ENCODE data around the gene HCST.
"Not testable (repeated sequence)": the region's sequence is repeated elsewhere in the genome, so short reads cannot be mapped to it uniquely, and the experiment has no call there.

HCST gene

GRCh38 chr19:35899547-35900214, 2.6 kb upstream of the HCST start:
- Histone ChIP-seq H3K4me1 (ENCODE audit: control insufficient read depth, insufficient read depth, low read length) (peaks cover 17% of the 10 kb centered on the region), H3K27me3 (ENCODE audit: control insufficient read depth, insufficient read depth, low read length) (no peaks in the 10 kb centered on the region), H3K36me3 (ENCODE audit: control insufficient read depth, insufficient read depth, low read length) (no peaks in the 10 kb centered on the region), H3K4me3 (ENCODE audit: low read length) (peak overlapping the region; percentile 87), H3K9me3 (ENCODE audit: control insufficient read depth, low read length) (no peaks in the 10 kb centered on the region), H3K9ac (ENCODE audit: low read length) (peak overlapping the region; percentile 84)

- Histone ChIP-seq H3K27me3 (ENCODE audit: control insufficient read depth, insufficient read depth, low read length) (no peaks in the 10 kb centered on the region), H3K9me3 (ENCODE audit: control insufficient read depth, low read length) (no peaks in the 10 kb centered on the region), H3K4me3 (ENCODE audit: low read length) (no peak overlapping the region), H3K9ac (ENCODE audit: low read length) (no peak overlapping the region), H3K4me1 (ENCODE audit: control insufficient read depth, insufficient read depth, low read length) (peaks cover 17% of the 10 kb centered on the region), H3K36me3 (ENCODE audit: control insufficient read depth, insufficient read depth, low read length) (no peaks in the 10 kb centered on the region)
These were observed 1.2 kb upstream of the HCST start for GRCh38 chr19:35901055-35901644.

- Histone ChIP-seq H3K4me3 (ENCODE audit: low read length) (no peak overlapping the region), H3K27me3 (ENCODE audit: control insufficient read depth, insufficient read depth, low read length) (no peaks in the 10 kb centered on the region), H3K36me3 (ENCODE audit: control insufficient read depth, insufficient read depth, low read length) (no peaks in the 10 kb centered on the region), H3K9me3 (ENCODE audit: control insufficient read depth, low read length) (no peaks in the 10 kb centered on the region), H3K9ac (ENCODE audit: low read length) (peak overlapping the region; percentile 8), H3K4me1 (ENCODE audit: control insufficient read depth, insufficient read depth, low read length) (peaks cover 13% of the 10 kb centered on the region)
These were observed 644 bp downstream of the HCST start for GRCh38 chr19:35902870-35903475.

- H3K4me1 ChIP-seq (ENCODE audit: control insufficient read depth, insufficient read depth, low read length), result peaks cover 6% of the 10 kb centered on the region
- peak overlapping the region; percentile 8 for H3K9ac ChIP-seq (ENCODE audit: low read length)
- no peaks in the 10 kb centered on the region for H3K27me3 ChIP-seq (ENCODE audit: control insufficient read depth, insufficient read depth, low read length)
- no peaks in the 10 kb centered on the region for H3K36me3 ChIP-seq (ENCODE audit: control insufficient read depth, insufficient read depth, low read length)
- H3K4me3 ChIP-seq (ENCODE audit: low read length), result no peak overlapping the region
- no peaks in the 10 kb centered on the region for H3K9me3 ChIP-seq (ENCODE audit: control insufficient read depth, low read length)
These were observed 1.3 kb downstream of the HCST start for GRCh38 chr19:35903550-35904179.

- Histone ChIP-seq H3K27me3 (ENCODE audit: control insufficient read depth, insufficient read depth, low read length) (no peaks in the 10 kb centered on the region), H3K36me3 (ENCODE audit: control insufficient read depth, insufficient read depth, low read length) (no peaks in the 10 kb centered on the region), H3K4me3 (ENCODE audit: low read length) (no peak overlapping the region), H3K9ac (ENCODE audit: low read length) (no peak overlapping the region), H3K4me1 (ENCODE audit: control insufficient read depth, insufficient read depth, low read length) (peaks cover 6% of the 10 kb centered on the region), H3K9me3 (ENCODE audit: control insufficient read depth, low read length) (no peaks in the 10 kb centered on the region)
These were observed 2.2 kb downstream of the HCST start for GRCh38 chr19:35904311-35905068.

- Histone ChIP-seq H3K9me3 (ENCODE audit: control insufficient read depth, low read length) (no peaks in the 10 kb centered on the region), H3K4me1 (ENCODE audit: control insufficient read depth, insufficient read depth, low read length) (peaks cover 6% of the 10 kb centered on the region), H3K9ac (ENCODE audit: low read length) (no peak overlapping the region), H3K4me3 (ENCODE audit: low read length) (no peak overlapping the region), H3K27me3 (ENCODE audit: control insufficient read depth, insufficient read depth, low read length) (no peaks in the 10 kb centered on the region), H3K36me3 (ENCODE audit: control insufficient read depth, insufficient read depth, low read length) (no peaks in the 10 kb centered on the region)
These were observed 2.9 kb downstream of the HCST start for GRCh38 chr19:35905178-35905727.

- peaks cover 6% of the 10 kb centered on the region for H3K4me1 ChIP-seq (ENCODE audit: control insufficient read depth, insufficient read depth, low read length)
- H3K9me3 ChIP-seq (ENCODE audit: control insufficient read depth, low read length), result no peaks in the 10 kb centered on the region
- no peaks in the 10 kb centered on the region for H3K27me3 ChIP-seq (ENCODE audit: control insufficient read depth, insufficient read depth, low read length)
- H3K9ac ChIP-seq (ENCODE audit: low read length), result peak overlapping the region; percentile 22
- H3K4me3 ChIP-seq (ENCODE audit: low read length), result no peak overlapping the region
- no peaks in the 10 kb centered on the region for H3K36me3 ChIP-seq (ENCODE audit: control insufficient read depth, insufficient read depth, low read length)
These were observed 5.0 kb downstream of the HCST start for GRCh38 chr19:35907377-35907745.

DNA sequence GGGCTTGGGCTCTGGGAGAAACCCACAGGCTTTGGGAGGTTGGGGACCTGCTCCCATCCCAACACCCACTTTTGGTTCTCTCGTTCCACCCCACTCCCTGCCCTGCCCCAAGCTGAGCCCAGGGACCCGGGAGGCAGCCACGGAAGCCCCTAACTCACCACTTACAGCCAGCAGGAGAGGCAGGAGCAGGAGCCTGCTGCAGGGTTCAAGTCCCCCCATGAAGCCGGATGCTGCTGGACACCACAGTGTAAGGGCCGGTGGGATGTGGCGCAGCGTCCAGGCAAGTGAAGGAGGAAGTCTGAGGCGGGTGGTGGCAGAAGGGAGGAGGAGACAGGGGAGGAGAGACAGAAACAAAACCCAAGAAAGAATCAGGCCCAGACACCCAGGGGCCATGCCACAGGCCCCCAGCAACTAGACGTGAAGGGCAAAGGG, 5.7 kb downstream of the HCST start, which contains the start of gene TYROBP:
Gene TYROBP (minus strand): TSS at position 286 of the 432 bp plus-strand sequence. CDS start 67 bp downstream, at position 219.
- no peaks in the 10 kb centered on the region for H3K9me3 ChIP-seq (ENCODE audit: control insufficient read depth, low read length)
- no peaks in the 10 kb centered on the region for H3K27me3 ChIP-seq (ENCODE audit: control insufficient read depth, insufficient read depth, low read length)
- peak within 1 kb of the TSS; percentile 25 for H3K9ac ChIP-seq (ENCODE audit: low read length)
- H3K36me3 ChIP-seq (ENCODE audit: control insufficient read depth, insufficient read depth, low read length), result no peaks in the 10 kb centered on the region
- H3K4me3 ChIP-seq (ENCODE audit: low read length), result no peak within 1 kb of the TSS
- H3K4me1 ChIP-seq (ENCODE audit: control insufficient read depth, insufficient read depth, low read length), result peaks cover 6% of the 10 kb centered on the region

DNA sequence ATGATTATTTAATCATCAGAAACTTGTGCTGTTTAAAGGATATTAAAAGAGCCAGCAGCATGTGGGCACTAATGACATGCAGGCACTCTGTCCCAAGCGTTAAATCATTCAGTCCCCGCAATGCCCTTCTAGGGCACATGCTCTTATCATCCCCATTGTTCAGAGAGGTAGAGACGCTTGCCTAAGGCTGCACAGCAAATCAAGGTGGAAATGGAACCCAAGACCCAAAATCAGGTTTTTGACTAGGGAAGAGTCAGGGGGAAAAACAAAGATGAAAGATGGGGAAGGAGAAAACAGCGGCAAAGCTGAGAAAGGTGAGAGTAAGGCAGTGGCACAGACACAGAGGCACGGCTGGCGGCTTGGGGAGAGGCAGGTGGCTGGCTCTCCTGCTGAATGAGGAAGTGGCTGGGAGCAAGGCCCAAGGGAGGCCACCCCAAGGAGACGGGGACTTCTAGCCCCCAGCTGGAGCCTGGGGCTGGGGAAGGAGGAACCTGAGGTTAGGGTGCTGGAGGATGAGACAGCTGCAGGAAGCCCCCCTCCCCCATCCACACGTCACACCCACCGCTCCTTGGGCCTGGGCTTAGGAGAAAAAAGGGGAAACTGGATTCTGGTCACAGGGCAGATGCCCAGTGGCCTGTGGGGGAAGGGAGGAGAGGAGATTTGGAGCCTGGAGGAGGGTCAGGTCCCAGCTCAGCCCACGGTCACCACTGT, 6.8 kb downstream of the HCST start:
- no peaks in the 10 kb centered on the region for H3K36me3 ChIP-seq (ENCODE audit: control insufficient read depth, insufficient read depth, low read length)
- no peaks in the 10 kb centered on the region for H3K4me1 ChIP-seq (ENCODE audit: control insufficient read depth, insufficient read depth, low read length)
- no peaks in the 10 kb centered on the region for H3K27me3 ChIP-seq (ENCODE audit: control insufficient read depth, insufficient read depth, low read length)
- H3K9me3 ChIP-seq (ENCODE audit: control insufficient read depth, low read length), result no peaks in the 10 kb centered on the region
- no peak overlapping the region for H3K4me3 ChIP-seq (ENCODE audit: low read length)
- peak overlapping the region; percentile 25 for H3K9ac ChIP-seq (ENCODE audit: low read length)

DNA sequence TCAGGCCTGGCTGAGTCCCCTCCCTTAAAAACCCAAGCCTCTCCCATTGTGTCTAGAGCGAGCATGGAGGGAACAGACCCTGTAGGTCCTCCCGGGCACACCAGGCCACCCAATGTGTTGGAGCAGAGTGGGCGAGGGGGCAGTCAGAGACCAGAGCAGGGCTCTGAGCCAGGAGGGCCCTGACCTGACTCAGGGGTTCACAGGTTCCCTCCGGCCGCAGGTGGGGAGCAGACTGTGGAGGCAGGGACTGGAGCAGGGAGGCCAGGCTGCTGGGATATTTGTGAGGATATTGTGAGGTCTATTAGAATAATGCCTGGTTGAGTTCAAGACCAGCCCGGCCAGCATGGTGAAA, 7.3 kb downstream of the HCST start:
- Histone ChIP-seq H3K4me1 (ENCODE audit: control insufficient read depth, insufficient read depth, low read length) (no peaks in the 10 kb centered on the region), H3K27me3 (ENCODE audit: control insufficient read depth, insufficient read depth, low read length) (no peaks in the 10 kb centered on the region), H3K4me3 (ENCODE audit: low read length) (no peak overlapping the region), H3K9me3 (ENCODE audit: control insufficient read depth, low read length) (no peaks in the 10 kb centered on the region), H3K36me3 (ENCODE audit: control insufficient read depth, insufficient read depth, low read length) (no peaks in the 10 kb centered on the region), H3K9ac (ENCODE audit: low read length) (no peak overlapping the region)

GRCh38 chr19:35910355-35910754, 8.0 kb downstream of the HCST start:
- H3K4me3 ChIP-seq (ENCODE audit: low read length); H3K9ac ChIP-seq (ENCODE audit: low read length); H3K27me3 ChIP-seq (ENCODE audit: control insufficient read depth, insufficient read depth, low read length); H3K36me3 ChIP-seq (ENCODE audit: control insufficient read depth, insufficient read depth, low read length); H3K4me1 ChIP-seq (ENCODE audit: control insufficient read depth, insufficient read depth, low read length); H3K9me3 ChIP-seq (ENCODE audit: control insufficient read depth, low read length): not testable (repeated sequence)
